Measurements from ENCODE around the gene SDK1.

DNA sequence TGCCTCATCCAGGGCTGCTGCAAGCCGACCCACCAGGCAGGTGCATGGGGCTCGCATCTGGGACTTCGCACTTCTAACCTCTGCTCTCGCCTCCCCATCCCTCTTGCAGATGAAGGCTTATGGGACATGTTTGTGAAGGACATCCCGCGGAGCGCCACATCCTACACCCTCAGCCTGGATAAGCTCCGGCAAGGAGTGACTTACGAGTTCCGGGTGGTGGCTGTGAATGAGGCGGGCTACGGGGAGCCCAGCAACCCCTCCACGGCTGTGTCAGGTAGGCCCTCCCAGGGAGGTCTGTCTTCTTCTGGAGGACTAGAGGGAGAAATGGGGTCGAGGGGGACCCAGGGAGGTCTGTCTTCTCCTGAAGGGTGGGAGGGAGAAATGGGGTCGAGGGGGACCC, 932.1 kb downstream of the SDK1 start:
- TF ChIP-seq CTCF (IDR thresholded peaks at IDR 0.05; ENCODE audit: low read depth, low read length) (no peak), POLR2A (IDR thresholded peaks at IDR 0.05; ENCODE audit: extremely low read depth, insufficient read length) (no peak), MYC (IDR thresholded peaks at IDR 0.05; ENCODE audit: low read depth, low read length) (no peak)
- TF ChIP-seq, protein P1, sequence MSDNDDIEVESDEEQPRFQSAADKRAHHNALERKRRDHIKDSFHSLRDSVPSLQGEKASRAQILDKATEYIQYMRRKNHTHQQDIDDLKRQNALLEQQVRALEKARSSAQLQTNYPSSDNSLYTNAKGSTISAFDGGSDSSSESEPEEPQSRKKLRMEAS (IDR thresholded peaks at IDR 0.05; ENCODE audit: low read depth, low read length) = no peak

Measured in NB4 (cell line).